SK-N-MC (cell line): ENCODE data around the gene PRKG1.

Experiments
- EZH2 ChIP-seq: fragments of 200-600 bp; sonication (generic); IDR thresholded peaks from one replicate; pipeline ENCODE4 v1.6.1; 2017; ENCODE audit warnings: antibody characterized with exemption
- POLR2AphosphoS5 ChIP-seq: IDR thresholded peaks from 2 replicates; pipeline ENCODE4 v1.6.1; 2012; ENCODE audit warnings: mild to moderate bottlenecking, low read depth, low read length, borderline replicate concordance

DNA sequence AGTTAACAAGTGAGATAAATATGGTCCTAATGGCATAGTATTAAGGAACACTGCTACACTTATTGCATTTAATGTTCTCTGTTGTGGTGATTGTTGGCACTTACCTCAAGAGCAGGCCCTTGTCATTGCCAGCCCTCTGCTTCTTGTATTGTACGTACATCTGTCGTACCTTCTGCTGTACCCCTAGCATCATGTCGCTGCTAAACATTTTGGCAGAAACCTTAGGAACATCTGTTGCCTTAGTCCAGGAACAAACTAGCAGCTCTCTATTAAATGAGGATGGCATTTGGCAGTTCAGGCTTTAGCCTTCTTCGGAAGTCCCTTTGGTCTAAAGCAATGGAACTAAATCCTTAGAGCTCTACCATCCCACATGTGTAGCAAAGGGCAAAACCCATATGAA lies 47.6 kb downstream of the PRKG1 start:
- TF ChIP-seq EZH2, result no peak
- no peak for TF ChIP-seq POLR2AphosphoS5
